ENCODE data around the gene KCTD19. TPM values are rescaled to one million over a fixed set of nuclear protein-coding genes. Genes with fewer than 3 reads are reported as not detected.

Gene KCTD19
- total RNA-seq, 1 experiment from 2014 or later = 0.23 TPM

DNA sequence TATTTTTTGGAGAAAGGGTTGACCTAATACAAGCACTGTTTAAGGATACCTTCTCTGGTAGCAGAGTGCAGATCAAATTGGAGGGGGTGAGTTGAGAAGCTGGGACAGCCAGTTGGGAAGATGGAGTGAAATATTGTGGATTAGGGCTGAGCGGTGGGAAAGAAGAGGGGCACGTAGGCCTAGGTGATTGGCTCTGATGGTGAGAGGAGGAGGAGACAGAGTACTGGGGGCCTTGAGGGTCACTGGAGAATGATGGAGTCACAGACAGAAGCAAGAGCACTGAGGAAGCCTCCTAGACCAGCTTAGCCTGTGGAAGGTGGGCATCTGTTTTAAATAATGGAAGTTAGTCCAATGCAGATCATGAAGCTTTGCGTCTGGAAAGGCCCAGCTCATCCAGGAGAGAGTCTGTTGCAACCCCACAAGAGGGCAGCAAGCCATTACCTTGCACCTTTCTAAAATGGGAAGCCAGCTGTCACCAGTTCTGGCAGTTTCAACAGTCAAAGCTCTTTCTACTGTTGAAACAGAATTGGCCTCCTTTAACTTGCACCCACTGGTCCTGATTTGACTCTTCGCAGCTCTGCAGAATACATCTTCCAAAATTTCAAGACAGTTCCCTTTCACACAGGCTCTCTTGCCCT, 66.0 kb downstream of the KCTD19 start:
- peak; percentile 52 for DNase-seq (ENCODE audit: low read depth)

DNA sequence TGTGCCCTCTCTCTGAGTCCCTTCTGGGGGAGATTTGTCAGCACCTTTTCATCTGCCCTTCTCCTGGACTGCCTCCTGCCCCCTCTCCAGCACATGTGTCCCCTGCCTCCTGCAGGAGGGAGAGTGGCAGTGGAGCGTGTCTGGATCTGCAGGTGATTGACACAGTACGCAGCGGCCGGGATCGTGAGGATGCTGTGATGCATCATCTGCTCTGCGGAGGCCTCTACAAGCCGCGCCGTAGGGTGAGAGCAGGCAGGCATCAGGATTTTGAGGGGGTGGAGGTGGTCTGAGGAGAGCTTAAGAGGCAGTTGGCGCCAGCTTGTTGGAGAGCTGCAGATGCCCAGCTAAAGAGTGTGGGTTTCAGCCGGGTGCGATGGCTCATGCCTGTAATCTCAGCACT, 66.8 kb downstream of the KCTD19 start:
- no peak for DNase-seq (ENCODE audit: low read depth)

- no peak for DNase-seq (ENCODE audit: low read depth)
These were observed 68.2 kb downstream of the KCTD19 start for GRCh38 chr16:67258161-67258835.

- no peak for DNase-seq (ENCODE audit: low read depth)
These were observed 68.9 kb downstream of the KCTD19 start for GRCh38 chr16:67257486-67258160.

- DNase-seq (ENCODE audit: low read depth) = no peak
These were observed 69.8 kb downstream of the KCTD19 start for GRCh38 chr16:67256701-67257230.

- no peak for DNase-seq (ENCODE audit: low read depth)
These were observed 70.9 kb downstream of the KCTD19 start for GRCh38 chr16:67255553-67256221.

GRCh38 chr16:67254801-67255552, 71.6 kb downstream of the KCTD19 start:
- no peak for DNase-seq (ENCODE audit: low read depth)

DNA sequence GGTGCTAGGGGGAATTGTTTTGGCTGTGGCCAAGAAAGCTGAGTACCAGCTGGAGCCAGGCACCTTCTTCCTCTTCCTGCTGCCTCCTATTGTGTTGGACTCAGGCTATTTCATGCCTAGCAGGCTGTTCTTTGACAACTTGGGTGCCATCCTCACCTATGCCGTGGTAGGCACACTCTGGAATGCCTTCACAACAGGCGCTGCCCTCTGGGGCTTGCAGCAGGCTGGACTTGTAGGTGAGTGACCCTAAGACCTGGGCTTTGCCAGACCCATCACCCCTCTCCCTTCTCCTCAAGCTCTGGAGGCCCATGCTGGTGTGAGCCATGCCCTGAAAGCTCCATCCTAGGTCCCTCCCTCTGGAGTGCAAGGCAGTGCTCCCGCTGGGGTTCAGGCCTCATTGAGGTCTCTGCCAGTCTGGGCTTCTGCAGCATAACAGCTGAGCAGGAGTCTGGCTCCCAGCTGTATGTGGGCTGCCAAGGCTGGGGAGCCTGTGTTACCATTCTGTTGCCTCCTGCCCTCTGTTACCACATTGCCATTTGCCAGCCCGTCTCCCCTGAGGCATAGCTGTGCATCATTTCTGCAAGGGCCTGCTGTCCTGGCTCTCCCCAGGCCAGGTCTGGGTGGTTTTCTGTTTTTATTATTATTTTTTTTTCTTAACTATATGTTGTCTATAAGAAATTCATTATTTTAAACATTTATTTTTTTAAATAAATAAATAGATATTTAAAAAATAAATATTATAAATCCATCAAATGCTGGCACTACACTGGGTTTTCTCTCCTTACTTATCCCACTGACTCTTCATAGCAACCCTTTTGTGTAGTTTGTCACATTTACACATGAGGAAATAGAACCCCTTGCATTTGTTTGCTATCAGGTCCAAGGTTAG, 73.7 kb downstream of the KCTD19 start:
- no peak for DNase-seq (ENCODE audit: low read depth)

DNA sequence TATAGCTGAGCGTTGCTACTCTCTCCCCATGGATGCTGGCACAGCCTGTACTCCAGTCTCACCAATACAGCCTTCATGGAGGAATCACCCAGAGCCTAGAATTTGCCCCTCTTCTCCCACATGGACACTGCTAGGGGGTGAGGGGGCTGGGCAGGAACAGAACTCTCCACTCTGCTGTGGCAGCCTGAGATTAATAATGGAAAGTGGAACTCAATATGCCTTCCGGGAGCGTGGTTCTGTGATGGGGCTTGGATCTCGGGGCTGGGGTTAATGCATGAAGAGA, 76.6 kb downstream of the KCTD19 start:
- no peak for DNase-seq (ENCODE audit: low read depth)

DNA sequence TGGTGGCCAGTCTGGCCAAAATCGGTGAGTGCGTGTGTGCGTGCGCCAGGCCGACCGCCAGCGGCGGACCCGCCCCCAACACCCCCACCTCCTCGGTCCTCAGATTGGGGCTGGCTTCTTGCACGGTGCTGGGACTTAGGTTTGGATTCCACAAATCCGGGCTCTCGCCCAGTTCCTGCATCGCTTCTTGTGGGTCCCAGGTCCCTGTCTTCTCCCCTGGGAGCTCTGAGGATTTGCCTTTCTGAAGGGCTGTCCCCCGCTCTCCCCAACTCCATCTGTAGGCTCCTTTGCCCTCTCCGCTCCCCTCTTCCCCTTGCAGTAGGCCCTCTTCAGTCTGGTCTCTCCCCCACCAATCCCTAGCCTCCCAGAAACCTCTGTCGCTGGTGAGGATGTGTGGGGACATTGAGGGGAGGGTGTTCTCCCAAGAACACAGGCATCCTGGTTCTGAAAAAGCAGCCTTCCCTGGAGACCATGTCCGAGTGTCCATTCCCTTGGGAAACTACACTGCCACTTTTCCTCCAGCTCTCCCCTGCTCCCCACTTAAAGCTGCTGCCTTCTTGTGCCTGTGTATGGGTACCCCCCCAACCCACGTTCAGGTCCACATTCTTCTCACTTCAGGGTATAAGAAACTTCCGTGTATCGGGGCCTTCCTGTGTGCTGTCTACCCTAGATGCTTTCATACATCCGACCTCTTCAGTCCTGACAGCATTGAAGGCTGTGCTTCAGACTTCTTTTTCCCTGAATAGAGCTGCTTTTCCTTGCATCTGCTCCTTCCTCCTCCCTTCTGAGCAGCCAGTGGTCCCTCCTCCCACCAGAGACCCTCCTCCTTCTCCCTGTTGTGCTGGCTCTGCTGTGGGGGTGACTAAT, 77.1 kb downstream of the KCTD19 start:
- no peak for DNase-seq (ENCODE audit: low read depth)

- DNase-seq (ENCODE audit: low read depth) = peak; percentile 54
These were observed 78.0 kb downstream of the KCTD19 start, which contains the start of gene SLC9A5 for GRCh38 chr16:67248401-67249177. SLC9A5 (plus strand) TSS chr16:67248979; CDS start chr16:67249015, 36 bp downstream.

DNA sequence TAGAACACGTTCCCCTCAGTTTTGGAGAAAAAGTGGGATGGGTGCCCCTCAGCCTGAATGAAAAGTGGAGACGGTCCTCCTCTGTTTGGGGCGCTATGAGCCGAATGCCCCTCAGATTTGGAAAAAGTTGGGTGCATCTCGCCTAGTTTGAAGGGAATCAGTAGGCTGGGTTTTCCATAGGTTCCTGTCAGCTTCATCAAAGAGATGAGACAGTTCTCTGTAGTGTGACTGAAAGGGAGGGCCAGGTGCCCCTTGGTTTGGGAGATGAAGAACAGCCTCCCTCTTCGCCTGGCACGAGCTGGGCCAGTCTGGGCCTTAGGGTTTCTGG, 78.5 kb downstream of the KCTD19 start:
- DNase-seq (ENCODE audit: low read depth) = no peak

DNA sequence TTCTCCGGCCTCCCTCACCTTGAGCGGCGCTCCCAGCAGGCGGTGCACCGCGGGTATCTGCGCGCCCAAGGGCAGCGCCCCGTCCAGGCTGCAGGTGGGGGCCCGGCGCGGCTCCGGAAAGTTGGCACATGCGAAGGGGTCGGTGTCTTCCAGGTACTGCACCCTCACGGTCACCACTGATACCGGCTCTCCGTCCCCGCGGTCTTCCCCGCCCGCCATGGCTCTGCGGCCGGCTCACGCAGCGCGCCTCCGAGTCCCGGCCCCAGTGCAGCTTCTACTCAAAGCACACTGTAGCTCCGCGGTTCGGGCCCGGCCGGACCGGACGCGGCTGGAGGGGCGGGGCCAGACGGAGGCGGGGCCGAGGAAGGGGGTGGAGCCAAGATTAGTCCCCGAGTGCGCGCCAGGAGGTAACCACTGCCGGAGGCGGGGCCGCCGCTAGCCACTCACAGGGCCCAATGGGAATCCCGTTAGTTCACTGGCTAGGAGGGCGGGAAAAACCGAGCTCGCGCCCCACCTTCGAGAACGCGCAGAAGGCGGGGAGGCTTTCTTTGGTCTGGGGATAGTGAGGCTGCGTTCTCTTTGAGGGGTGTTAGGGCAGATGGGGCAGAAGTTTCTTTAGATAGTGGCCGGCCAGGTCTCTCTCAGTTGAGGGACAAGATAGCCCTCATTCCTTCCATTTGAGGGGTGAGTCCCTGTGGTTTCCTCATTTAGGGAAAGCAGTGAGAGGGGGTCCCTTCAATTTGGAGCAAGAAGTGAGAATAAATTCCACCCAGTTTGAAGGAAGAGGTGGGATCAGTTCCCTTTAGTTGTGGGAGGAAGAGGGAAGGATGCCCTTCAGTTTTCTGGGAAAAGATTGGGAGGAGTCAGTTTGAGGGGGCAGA, 79.1 kb downstream of the KCTD19 start, which contains the start of gene FHOD1:
Gene FHOD1 (minus strand): TSS at position 290 of the 881 bp plus-strand sequence. CDS start 71 bp downstream, at position 219.
- DNase-seq (ENCODE audit: low read depth) = peak; percentile 97

- no peak for DNase-seq (ENCODE audit: low read depth)
These were observed 79.8 kb downstream of the KCTD19 start for GRCh38 chr16:67246756-67247191.

DNA sequence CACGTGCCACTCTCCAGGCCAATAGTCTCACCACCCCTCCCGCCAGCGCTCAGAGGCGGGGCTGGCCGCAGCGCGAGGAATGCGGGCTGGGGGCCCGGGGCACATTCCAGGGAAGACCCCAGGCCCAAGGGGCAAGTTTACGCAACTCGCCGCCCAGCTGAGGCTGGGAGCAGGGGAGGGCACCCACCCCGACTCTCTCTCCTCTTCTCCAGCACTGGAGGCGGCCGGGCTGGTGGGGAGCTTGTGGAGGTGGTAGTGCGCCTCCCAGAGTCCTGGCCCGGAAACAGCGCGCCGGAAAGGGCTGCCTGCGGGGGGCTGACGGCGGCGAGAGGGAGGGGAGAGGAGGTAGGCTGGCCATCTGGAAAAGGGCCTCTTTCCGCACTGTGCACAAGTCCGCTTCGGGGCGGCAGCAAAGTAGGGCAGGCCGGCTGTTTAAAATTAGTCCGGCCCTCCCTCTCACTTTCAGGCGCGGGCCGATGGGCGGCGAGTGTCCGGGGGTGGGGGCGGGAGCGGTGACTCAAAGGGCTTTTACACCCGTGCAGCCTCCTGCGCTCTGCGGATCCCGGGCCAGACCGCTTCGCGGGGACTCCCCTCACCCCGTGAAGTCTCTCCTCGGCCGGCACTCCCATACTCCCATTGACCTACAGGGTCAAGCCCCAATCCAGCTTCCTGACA, 80.3 kb downstream of the KCTD19 start:
- peak; percentile 87 for DNase-seq (ENCODE audit: low read depth)

GRCh38 chr16:67245674-67246080, 80.9 kb downstream of the KCTD19 start:
- DNase-seq (ENCODE audit: low read depth) = no peak

DNA sequence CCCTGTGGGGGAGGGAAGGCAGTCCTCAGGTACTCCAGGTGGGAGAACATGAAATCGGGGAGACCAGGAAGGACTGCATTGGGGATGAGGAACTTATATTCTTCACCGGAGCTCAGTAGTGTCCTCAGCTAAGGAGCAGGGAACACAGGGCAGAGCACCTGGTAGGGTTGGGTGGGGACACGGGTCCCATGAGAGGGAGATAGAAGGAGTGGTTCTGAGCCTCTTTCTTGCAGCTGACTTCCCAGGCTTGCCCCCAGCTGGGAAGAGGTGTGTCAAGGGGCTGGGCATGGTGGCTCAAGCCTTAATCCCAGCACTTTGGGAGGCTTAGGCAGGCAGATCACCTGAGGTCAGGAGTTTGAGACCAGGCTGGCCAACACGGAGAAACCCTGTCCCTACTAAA, 81.4 kb downstream of the KCTD19 start:
- DNase-seq (ENCODE audit: low read depth) = no peak

All from Daoy (cell line).